ENCODE measurements around the gene PMCH.
"Not testable (repeated sequence)": the region's sequence is repeated elsewhere in the genome, so short reads cannot be mapped to it uniquely, and the experiment has no call there.

The PMCH gene, protein sequence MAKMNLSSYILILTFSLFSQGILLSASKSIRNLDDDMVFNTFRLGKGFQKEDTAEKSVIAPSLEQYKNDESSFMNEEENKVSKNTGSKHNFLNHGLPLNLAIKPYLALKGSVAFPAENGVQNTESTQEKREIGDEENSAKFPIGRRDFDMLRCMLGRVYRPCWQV

DNA sequence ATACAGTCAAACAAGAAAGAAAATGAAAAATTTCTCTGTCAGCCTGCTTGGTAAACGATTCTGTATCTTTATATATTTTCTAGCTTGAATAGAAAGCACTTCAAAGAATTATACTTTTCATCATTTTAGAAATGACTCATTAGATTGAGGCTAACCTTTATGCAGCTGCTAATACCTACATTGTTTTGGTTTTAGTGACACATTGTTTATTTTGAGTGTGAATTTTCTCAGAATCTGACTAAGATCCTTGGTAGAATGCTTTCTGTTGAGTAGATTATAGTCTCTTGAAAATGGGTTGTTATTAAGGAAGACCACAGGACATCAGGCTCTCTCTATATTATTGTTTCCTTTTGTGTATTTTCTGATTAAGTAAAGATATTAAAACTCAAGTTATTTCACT, at the start of gene PMCH:
PMCH (minus strand) TSS at position 45 of the 400 bp plus-strand sequence. CDS start 63 bp downstream, outside the sequence.
- no peak for DNase-seq

DNA sequence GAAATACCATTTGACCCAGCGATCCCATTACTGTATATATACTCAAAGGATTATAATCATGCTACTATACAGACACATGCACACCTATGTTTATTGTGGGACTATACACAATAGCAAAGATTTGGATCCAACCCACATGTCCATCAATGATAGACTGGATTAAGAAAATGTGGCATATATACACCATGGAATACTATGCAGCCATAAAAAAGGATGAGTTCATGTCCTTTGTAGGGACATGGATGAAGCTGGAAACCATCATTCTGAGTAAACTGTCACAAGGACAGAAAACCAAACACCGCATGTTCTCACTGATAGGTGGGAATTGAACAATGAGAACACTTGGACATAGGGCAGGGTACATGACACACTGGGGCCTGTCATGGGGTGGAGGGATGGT, 43.2 kb upstream of the PMCH start:
- DNase-seq, result not testable (repeated sequence)

DNA sequence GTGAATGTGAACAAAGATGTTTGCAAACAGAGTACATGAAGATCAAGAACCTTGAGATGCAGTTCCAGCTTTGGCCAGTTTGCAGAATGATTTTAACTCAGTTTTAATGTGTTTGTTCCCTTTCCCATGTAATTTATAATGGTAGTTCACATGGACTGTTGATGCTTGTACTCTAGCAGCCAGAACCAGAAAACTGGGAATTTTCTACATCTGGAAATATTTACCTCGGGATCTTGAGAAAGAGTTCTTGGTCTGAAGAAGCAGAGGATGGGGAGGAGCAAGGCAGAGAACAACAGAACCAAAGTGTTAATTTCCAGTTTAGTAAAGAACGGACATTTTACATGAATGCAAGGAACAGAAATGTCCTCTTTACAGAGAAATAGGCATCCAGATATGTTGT, 37.0 kb upstream of the PMCH start:
- no peak for DNase-seq

DNA sequence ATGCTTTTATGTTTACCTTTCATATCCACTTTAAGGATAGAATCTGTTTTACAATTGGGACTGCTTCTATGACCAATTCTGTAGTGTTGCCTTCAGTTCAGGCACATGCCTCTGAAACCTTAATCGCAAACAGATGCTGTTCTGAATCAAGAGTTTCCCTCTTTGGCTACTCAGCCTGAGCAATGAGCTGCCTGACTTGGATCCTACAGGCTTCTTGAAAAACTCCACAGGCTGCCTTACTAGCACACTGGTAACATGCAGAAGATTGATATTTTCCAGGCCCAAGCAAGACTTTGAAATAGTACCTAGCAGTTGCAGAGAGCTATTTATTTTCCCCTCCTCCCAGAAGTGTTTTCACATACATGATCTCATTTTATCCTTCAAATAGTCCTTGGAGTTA, 34.8 kb upstream of the PMCH start:
- no peak for DNase-seq

DNA sequence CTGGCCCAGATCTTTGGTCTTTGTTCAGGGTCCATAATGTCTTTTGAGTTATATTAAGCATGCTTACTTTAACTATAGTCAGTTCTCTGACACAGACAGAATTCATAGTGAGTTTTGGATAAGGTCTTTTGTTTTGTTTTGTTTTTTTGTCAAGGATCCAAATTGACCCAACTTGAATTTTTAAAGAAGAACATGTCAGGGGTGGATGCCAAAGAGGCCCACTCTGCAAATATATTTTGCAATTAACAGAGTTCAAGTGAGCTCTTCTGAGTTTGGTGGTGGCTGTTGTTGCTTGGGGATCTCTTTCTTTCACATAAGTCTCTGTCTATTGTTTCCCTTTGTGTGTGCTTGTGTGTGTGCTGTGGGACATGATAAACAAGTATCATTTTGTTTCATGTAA, 34.4 kb upstream of the PMCH start:
- no peak for DNase-seq

DNA sequence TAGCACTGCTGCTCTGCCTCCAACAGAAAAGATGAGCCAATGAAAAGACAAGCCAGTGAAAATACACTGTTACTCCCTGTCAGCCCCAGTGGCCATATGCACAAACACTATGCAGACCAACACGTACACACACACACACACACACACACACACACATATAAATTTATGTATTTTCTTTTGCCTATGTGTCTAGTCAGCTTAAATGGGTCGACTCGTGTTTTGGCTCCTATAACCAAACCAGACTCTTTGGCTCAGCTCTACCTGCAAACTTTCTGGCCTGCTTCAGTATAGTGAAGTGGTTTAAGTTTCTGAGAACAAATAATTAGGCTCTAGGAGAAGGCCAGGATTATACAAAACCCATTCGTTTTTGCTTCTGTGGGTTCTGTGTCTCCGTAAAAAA, 30.3 kb upstream of the PMCH start:
- no peak for DNase-seq

DNA sequence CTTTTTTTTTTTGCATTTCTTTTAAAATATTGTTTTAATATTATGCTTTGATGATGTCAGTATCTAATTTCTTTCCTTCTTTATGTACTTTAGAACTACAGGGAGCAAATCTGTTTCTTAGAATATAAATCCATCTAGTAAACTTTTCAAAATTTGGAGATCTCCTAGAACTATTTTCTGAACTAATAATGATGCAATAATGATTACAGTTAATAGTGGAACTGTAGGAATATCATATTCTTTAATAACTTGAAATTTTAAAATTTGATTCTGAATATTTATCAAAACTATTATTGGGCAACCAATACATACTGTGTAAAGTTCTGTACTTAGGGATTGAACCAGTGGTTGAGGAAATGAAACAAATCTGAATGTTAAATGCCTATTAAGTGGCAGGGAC, 23.1 kb upstream of the PMCH start:
- DNase-seq, result no peak

DNA sequence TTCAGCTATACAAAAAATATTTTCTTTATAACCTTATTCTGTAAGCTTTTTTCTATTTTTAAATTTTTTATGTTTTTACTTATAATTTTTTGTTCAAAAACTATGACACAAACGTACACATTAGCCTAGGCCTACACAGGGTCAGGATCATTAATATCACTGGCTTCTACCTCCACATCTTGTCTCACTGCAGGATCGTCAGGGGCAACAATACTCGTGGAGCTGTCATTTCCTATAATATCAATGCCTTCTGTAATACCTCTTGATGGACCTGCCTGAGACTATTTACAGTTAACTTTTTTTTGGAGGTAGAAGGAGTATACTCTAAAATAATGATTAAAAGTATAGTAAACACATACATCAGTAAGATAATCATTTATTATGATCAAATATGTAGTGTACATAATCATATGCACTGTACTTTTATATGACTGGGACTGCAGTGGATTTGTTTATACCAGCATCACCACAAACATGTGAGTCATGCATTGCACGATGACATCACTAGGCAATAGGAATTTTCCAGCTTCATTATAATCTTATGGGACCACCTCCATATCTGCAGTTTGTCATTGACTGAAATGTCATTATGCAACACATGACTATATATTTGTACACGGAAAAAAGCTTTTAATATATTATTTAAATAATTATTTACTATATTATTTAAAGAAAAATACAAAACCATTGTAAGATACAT, 18.5 kb upstream of the PMCH start:
- DNase-seq, result no peak

DNA sequence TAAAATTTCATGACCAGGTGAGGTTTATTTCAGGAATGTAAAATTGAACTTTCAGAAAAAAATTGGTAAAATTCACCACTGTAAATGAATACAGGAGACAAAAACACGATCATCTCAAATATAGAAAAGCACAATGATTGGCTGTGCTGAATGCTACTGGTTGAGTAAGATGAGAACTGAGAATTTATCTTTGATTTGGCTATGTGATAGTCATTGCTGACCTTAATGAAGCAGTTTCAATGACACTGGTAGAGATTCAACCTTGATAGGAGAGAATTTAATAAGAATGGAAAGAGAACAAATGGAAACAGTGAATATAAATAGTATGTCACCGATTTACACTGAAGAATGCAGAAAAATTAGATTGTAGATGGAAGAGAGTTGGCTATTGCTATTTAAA, 6.4 kb upstream of the PMCH start:
- no peak for DNase-seq

DNA sequence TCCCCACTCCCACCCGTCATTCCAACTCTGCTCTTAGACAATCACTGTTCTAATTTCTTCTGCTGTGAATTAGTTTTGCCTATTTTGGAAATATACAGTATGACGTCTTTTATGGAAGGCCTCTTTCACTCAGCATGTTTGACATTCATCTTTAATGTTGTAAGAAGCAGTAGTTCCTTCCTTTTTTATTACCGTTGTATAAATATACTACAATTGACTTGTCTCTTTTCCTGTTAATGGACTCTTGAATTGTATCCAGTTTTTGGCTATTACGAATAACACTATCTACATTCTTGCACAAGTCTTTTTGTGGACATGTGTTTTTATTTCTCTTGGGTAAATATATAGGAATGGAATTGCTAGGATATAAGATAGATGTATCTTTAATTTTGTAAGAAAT, 4.9 kb upstream of the PMCH start:
- DNase-seq, result no peak

DNA sequence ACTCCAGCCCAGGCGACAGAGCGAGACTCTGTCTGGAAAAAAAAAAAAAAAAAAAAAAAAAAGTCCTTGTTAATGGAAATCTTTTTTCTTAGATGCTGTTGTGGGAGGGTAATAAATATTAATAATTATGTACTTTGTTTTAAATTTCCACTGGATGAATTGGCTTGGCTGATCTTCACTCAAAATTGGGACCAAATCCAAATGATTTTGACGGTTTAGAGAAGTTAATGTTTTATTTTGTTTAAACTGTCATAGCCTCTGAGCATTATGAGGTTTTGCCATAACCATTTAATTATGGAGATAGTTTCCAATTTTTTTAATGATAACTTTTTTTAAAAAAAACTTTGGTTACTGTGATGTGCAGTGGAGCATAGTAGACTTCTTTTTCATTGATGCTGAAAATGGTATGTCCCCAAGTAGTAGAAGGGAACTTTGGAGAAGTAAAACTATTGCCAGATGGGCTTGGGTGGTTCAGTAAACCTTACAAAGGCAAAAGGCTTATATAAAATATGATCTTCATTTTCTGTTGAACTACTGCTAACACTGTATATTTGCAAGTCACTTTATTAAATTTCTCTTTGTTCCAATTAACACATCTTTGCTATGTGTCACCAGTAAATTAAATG, 3.9 kb upstream of the PMCH start:
- no peak for DNase-seq

DNA sequence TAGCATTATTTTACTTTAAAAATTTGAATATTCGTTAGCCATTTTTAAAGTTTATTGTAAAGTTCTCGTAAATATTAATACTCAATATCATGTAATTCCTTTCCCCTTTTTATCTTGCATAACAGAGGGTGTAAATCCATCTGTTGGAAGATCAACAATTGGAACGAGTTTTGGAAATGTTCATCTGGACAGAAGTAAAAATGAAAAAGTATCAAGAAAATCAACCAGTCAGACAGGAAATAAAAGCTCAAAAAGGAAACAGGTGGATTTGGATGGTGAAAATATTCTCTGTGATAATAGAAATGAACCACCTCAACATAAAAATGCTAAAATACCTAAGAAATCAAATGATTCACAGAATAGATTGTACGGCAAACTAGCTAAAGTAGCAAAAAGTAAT, 1.8 kb downstream of the PMCH start:
- DNase-seq, result no peak

DNA sequence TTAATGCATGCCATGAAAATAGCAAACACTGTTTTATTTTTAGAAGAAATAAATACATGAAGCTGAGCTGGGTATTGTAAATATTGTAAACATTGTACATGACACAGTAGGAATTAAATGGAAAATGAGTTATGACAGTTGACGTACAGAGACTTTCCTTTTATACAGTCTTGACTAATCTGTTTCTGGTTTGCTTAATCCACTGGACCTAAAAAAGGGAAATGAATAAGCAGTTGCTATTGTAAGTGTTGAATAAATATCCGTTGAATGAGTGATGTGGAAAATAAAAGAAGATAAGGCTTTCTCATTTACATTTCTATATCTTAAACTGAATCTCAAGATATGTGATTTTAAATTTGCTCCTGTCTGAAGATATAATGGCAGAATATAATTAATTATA, 15.0 kb downstream of the PMCH start:
- no peak for DNase-seq

DNA sequence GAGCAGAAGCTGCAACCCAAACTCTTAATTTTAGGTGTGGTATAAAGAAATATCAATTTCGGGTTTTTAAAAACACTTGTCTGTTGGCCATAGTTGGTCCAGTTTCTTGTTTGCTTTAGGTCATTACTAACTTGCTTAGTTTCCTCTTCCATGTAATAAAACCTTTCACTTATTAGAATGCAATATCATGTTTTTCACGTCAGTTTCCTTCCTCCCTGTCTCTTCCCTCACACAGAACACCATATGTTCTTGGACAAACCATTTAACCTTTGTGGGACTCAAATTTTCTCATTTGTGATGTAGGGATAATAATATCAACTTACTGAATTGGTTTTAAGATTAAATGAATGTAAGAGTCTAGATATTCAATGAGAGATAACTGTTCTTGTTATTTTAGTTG, 22.9 kb downstream of the PMCH start:
- no peak for DNase-seq

DNA sequence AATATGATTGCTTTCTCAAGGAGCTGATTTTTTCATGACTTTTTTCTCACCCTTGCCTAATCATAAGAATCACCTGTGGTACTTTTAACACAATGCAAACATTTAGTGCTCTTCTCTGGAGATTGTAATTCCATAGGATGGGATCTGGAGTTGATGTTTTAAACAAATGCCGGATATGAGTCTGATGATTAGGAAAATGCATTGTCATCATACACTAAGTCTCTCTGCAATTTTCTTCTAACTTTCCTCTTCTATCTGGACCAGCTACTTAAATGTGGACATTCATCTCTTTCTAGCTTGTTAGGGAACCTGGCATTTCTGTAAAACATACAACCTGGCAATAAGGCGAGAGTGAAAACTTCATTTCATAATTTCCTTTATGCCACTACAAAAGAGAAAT, 23.5 kb downstream of the PMCH start:
- DNase-seq, result no peak

DNA sequence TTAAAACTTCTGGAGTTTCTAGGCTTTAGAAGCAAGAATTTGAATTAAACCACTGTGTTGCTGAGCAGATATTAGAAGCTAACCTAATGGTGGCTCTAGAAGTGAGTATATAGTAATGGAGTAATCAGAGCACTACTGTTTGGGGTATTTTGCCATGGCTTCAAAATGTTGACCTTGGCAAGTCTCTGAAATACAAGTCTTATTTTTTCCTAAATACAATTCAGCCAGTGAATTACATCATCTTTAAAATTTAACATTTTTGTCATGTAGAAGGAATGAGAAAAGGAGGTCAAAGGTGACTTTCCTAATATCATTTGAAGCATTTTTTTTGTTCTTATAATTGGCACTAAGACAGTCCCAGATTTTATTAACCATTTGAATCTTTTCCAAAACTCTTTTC, 25.2 kb downstream of the PMCH start:
- no peak for DNase-seq

DNA sequence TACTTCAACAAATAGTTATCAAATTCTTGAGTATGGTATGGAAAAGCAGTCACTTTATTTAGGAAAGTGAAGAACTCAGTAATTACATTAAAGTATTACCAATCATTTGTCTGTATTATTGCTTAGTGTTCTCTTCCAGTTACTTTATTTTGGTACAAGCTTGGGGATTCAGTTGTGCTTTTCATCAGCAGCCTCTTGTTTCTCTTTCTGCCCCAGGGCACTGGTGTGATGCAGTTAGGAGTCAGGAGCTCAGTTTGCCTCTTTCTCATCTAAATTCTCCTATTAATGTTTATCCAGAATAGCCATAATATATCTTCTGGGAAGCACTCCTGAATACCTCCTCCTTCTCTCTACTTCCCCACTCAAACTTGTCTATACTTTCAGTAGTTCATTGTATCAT, 25.7 kb downstream of the PMCH start:
- DNase-seq, result no peak

DNA sequence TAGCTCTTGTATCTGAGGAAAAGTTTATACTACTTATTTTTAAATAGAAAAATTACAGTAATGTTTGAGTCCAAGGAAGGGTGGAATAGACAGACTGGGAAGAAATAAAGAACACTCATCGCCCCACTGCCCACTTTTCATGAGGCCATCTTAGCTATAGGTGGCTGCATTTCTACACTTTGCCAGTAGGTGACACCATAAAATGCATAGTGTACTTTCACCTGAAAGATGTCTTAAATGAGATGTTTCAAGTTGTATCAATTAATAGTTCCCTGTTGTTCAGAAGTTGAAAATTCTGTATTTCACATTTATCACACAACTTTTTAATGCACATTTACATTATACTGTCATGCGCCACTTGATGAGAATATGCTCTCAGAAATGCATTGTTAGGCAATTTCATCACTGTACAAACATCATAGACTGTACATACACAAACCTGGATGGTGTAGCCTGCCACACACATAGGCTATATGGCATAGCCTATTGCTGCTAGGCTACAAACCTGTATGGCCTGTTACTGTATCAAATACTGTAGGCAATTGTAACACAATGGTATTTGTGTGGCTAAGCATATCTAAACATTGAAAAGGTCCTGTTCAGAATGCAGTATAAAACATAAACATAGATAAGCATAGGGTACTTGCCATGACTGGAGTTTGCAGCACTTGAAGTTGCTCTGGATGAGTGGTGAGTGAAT, 27.6 kb downstream of the PMCH start:
- no peak for DNase-seq

DNA sequence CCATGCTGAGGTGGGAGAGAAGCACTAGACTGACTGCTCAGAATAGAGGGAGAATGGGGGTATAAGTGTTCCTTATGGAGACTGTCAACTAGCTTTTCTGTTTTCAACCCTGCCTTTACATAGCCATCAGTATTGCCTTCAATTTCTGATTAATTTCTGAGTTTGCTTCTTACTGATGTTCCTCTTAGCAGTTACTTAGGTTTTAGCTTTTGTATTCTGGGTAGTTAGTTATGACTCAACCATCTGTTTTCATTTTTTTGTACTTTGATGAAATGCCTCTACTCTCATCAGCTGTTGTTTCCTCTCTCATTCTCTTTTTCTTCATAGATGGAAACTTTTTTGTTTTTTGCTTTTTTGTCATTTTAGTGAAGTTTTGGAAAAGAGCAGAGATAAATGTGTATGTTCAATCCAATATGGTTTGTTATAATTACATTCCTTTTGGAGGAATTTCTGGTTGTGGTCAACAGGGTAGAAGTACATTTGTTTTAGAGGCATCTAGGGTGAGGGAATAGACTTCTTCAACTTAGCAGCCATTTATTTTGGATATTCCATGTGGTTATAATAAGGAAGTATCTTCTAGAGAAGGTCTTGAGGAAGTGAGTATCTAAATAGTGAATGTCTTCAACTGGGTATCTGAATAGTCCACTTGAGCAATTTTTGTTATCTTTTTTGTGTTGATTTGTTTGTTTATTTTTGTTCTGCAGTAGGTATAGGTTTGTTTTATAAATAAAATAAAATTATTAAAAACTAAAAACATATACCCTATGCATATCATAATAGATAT, 29.6 kb downstream of the PMCH start:
- DNase-seq, result no peak

DNA sequence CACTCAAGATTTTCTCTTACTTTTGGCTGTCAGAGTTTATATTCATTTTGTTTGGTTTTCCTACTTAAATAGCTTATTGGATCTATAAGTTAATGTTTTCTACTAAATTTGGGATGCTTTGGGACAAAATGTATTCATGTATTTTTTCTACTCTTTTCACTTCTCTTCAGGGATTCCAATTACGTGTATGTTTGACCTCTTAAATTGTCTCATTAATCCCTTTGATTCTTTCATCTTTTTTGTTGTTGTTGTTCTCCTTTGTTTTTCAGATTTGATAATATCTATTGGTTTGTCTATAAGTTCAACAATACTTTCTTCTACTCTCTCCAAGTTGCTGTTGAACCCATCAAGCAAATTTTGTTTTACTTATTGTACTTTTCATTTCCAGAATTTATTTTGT, 34.2 kb downstream of the PMCH start:
- DNase-seq, result no peak

DNA sequence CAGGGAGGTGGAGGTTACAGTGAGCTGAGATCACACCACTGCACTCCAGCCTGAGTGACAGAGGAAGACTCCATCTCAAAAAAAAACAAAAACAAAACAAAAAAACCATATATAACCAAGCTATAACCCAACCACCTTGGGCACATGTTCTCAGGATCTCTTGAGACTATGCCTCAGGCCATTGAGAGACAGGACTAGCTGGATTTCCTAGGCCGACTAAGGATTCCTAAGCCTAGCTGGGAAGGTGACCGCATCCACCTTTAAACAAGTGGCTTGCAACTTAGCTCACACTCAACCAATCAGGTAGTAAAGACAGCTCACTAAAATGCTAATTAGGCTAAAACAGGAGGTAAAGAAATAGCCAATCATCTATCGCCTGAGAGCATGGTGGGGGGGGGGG, 42.4 kb downstream of the PMCH start:
- not testable (repeated sequence) for DNase-seq

DNA sequence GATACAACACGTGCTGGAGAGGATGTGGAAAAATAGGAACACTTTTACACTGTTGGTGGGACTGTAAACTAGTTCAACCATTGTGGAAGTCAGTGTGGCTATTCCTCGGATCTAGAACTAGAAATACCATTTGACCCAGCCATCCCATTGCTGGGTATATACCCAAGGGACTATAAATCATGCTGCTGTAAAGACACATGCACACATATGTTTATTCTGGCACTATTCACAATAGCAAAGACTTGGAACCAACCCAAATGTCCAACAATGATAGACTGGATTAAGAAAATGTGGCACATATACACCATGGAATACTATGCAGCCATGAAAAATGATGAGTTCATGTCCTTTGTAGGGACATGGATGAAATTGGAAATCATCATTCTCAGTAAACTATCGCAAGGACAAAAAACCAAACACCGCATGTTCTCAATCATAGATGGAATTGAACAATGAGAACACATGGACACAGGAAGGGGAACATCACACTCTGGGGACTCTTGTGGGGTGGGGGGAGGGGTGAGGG, 50.5 kb downstream of the PMCH start:
- DNase-seq, result not testable (repeated sequence)
